ENCODE data around the gene FRY.

Gene FRY

GRCh38 chr13:32175943-32176342 is 144.4 kb downstream of the FRY start:
- no peak overlapping the region for H3K4me3 ChIP-seq (ENCODE audit: low read depth in 1 of 2, low read length in 2 of 2)
- H3K27me3 ChIP-seq (ENCODE audit: low read depth, low read length), result no peaks in the 10 kb centered on the region
- no peaks in the 10 kb centered on the region for H3K9me3 ChIP-seq (ENCODE audit: control insufficient read depth in 1 of 2, low read length in 2 of 2)
- H3K4me1 ChIP-seq (ENCODE audit: control insufficient read depth in 1 of 2, insufficient read depth in 2 of 2, low read length in 2 of 2), result no peaks in the 10 kb centered on the region
- H3K36me3 ChIP-seq (ENCODE audit: control insufficient read depth in 1 of 2, insufficient read depth in 2 of 2, low read length in 2 of 2), result peaks cover 0 to 6% of the 10 kb centered on the region in 2 donors
- no peak overlapping the region for H3K27ac ChIP-seq (ENCODE audit: low read length)

- no peaks in the 10 kb centered on the region for H3K9me3 ChIP-seq (ENCODE audit: control insufficient read depth in 1 of 2, low read length in 2 of 2)
- H3K4me1 ChIP-seq (ENCODE audit: control insufficient read depth in 1 of 2, insufficient read depth in 2 of 2, low read length in 2 of 2), result no peaks in the 10 kb centered on the region
- no peak overlapping the region for H3K4me3 ChIP-seq (ENCODE audit: low read depth in 1 of 2, low read length in 2 of 2)
- H3K27me3 ChIP-seq (ENCODE audit: low read depth, low read length), result no peaks in the 10 kb centered on the region
- no peak overlapping the region for H3K27ac ChIP-seq (ENCODE audit: low read length)
- H3K36me3 ChIP-seq (ENCODE audit: control insufficient read depth in 1 of 2, insufficient read depth in 2 of 2, low read length in 2 of 2), result peaks cover 0 to 4% of the 10 kb centered on the region in 2 donors
Measured at GRCh38 chr13:32176696-32177095, 145.1 kb downstream of the FRY start.

- Histone ChIP-seq H3K9me3 (ENCODE audit: control insufficient read depth in 1 of 2, low read length in 2 of 2) (no peaks in the 10 kb centered on the region), H3K4me1 (ENCODE audit: control insufficient read depth in 1 of 2, insufficient read depth in 2 of 2, low read length in 2 of 2) (no peaks in the 10 kb centered on the region), H3K36me3 (ENCODE audit: control insufficient read depth in 1 of 2, insufficient read depth in 2 of 2, low read length in 2 of 2) (peaks cover 0 to 3% of the 10 kb centered on the region in 2 donors), H3K4me3 (ENCODE audit: low read depth in 1 of 2, low read length in 2 of 2) (no peak overlapping the region), H3K27me3 (ENCODE audit: low read depth, low read length) (no peaks in the 10 kb centered on the region), H3K27ac (ENCODE audit: low read length) (no peak overlapping the region)
Measured at GRCh38 chr13:32178763-32179162, 147.2 kb downstream of the FRY start.

GRCh38 chr13:32179708-32180107 is 148.1 kb downstream of the FRY start:
- Histone ChIP-seq H3K27me3 (ENCODE audit: low read depth, low read length) (no peaks in the 10 kb centered on the region), H3K4me1 (ENCODE audit: control insufficient read depth in 1 of 2, insufficient read depth in 2 of 2, low read length in 2 of 2) (no peaks in the 10 kb centered on the region), H3K4me3 (ENCODE audit: low read depth in 1 of 2, low read length in 2 of 2) (no peak overlapping the region), H3K27ac (ENCODE audit: low read length) (no peak overlapping the region), H3K36me3 (ENCODE audit: control insufficient read depth in 1 of 2, insufficient read depth in 2 of 2, low read length in 2 of 2) (peaks cover 0 to 3% of the 10 kb centered on the region in 2 donors), H3K9me3 (ENCODE audit: control insufficient read depth in 1 of 2, low read length in 2 of 2) (no peaks in the 10 kb centered on the region)

GRCh38 chr13:32187651-32188050 is 156.1 kb downstream of the FRY start:
- Histone ChIP-seq H3K27ac (ENCODE audit: low read length) (no peak overlapping the region), H3K4me1 (ENCODE audit: control insufficient read depth in 1 of 2, insufficient read depth in 2 of 2, low read length in 2 of 2) (no peaks in the 10 kb centered on the region), H3K4me3 (ENCODE audit: low read depth in 1 of 2, low read length in 2 of 2) (no peak overlapping the region), H3K36me3 (ENCODE audit: control insufficient read depth in 1 of 2, insufficient read depth in 2 of 2, low read length in 2 of 2) (peaks cover 0 to 17% of the 10 kb centered on the region in 2 donors), H3K27me3 (ENCODE audit: low read depth, low read length) (no peaks in the 10 kb centered on the region), H3K9me3 (ENCODE audit: control insufficient read depth in 1 of 2, low read length in 2 of 2) (no peaks in the 10 kb centered on the region)

- Histone ChIP-seq H3K27me3 (ENCODE audit: low read depth, low read length) (no peaks in the 10 kb centered on the region), H3K4me1 (ENCODE audit: control insufficient read depth in 1 of 2, insufficient read depth in 2 of 2, low read length in 2 of 2) (no peaks in the 10 kb centered on the region), H3K27ac (ENCODE audit: low read length) (no peak overlapping the region), H3K36me3 (ENCODE audit: control insufficient read depth in 1 of 2, insufficient read depth in 2 of 2, low read length in 2 of 2) (peaks cover 0 to 10% of the 10 kb centered on the region in 2 donors), H3K4me3 (ENCODE audit: low read depth in 1 of 2, low read length in 2 of 2) (no peak overlapping the region), H3K9me3 (ENCODE audit: control insufficient read depth in 1 of 2, low read length in 2 of 2) (no peaks in the 10 kb centered on the region)
Measured at GRCh38 chr13:32191452-32191998, 160.0 kb downstream of the FRY start.

GRCh38 chr13:32195713-32196112 is 164.1 kb downstream of the FRY start:
- H3K36me3 ChIP-seq (ENCODE audit: control insufficient read depth in 1 of 2, insufficient read depth in 2 of 2, low read length in 2 of 2), result no peaks in the 10 kb centered on the region
- no peaks in the 10 kb centered on the region for H3K27me3 ChIP-seq (ENCODE audit: low read depth, low read length)
- no peak overlapping the region for H3K4me3 ChIP-seq (ENCODE audit: low read depth in 1 of 2, low read length in 2 of 2)
- no peaks in the 10 kb centered on the region for H3K4me1 ChIP-seq (ENCODE audit: control insufficient read depth in 1 of 2, insufficient read depth in 2 of 2, low read length in 2 of 2)
- no peaks in the 10 kb centered on the region for H3K9me3 ChIP-seq (ENCODE audit: control insufficient read depth in 1 of 2, low read length in 2 of 2)
- no peak overlapping the region for H3K27ac ChIP-seq (ENCODE audit: low read length)

- Histone ChIP-seq H3K36me3 (ENCODE audit: control insufficient read depth in 1 of 2, insufficient read depth in 2 of 2, low read length in 2 of 2) (no peaks in the 10 kb centered on the region), H3K27me3 (ENCODE audit: low read depth, low read length) (no peaks in the 10 kb centered on the region), H3K9me3 (ENCODE audit: control insufficient read depth in 1 of 2, low read length in 2 of 2) (no peaks in the 10 kb centered on the region), H3K4me1 (ENCODE audit: control insufficient read depth in 1 of 2, insufficient read depth in 2 of 2, low read length in 2 of 2) (no peaks in the 10 kb centered on the region), H3K27ac (ENCODE audit: low read length) (no peak overlapping the region), H3K4me3 (ENCODE audit: low read depth in 1 of 2, low read length in 2 of 2) (no peak overlapping the region)
Measured at GRCh38 chr13:32199168-32199567, 167.6 kb downstream of the FRY start.

- H3K27me3 ChIP-seq (ENCODE audit: low read depth, low read length), result no peaks in the 10 kb centered on the region
- peaks cover 0 to 1% of the 10 kb centered on the region in 2 donors for H3K4me1 ChIP-seq (ENCODE audit: control insufficient read depth in 1 of 2, insufficient read depth in 2 of 2, low read length in 2 of 2)
- no peak overlapping the region for H3K4me3 ChIP-seq (ENCODE audit: low read depth in 1 of 2, low read length in 2 of 2)
- no peaks in the 10 kb centered on the region for H3K36me3 ChIP-seq (ENCODE audit: control insufficient read depth in 1 of 2, insufficient read depth in 2 of 2, low read length in 2 of 2)
- H3K27ac ChIP-seq (ENCODE audit: low read length), result no peak overlapping the region
- no peaks in the 10 kb centered on the region for H3K9me3 ChIP-seq (ENCODE audit: control insufficient read depth in 1 of 2, low read length in 2 of 2)
Measured at GRCh38 chr13:32200741-32201140, 169.2 kb downstream of the FRY start.

GRCh38 chr13:32201809-32202208 is 170.2 kb downstream of the FRY start:
- H3K4me3 ChIP-seq (ENCODE audit: low read depth in 1 of 2, low read length in 2 of 2), result no peak overlapping the region
- H3K4me1 ChIP-seq (ENCODE audit: control insufficient read depth in 1 of 2, insufficient read depth in 2 of 2, low read length in 2 of 2), result peaks cover 0 to 6% of the 10 kb centered on the region in 2 donors
- H3K27me3 ChIP-seq (ENCODE audit: low read depth, low read length), result no peaks in the 10 kb centered on the region
- no peaks in the 10 kb centered on the region for H3K36me3 ChIP-seq (ENCODE audit: control insufficient read depth in 1 of 2, insufficient read depth in 2 of 2, low read length in 2 of 2)
- no peaks in the 10 kb centered on the region for H3K9me3 ChIP-seq (ENCODE audit: control insufficient read depth in 1 of 2, low read length in 2 of 2)
- H3K27ac ChIP-seq (ENCODE audit: low read length), result no peak overlapping the region

GRCh38 chr13:32202268-32202667 is 170.7 kb downstream of the FRY start:
- Histone ChIP-seq H3K4me3 (ENCODE audit: low read depth in 1 of 2, low read length in 2 of 2) (no peak overlapping the region), H3K27ac (ENCODE audit: low read length) (no peak overlapping the region), H3K27me3 (ENCODE audit: low read depth, low read length) (no peaks in the 10 kb centered on the region), H3K9me3 (ENCODE audit: control insufficient read depth in 1 of 2, low read length in 2 of 2) (no peaks in the 10 kb centered on the region), H3K4me1 (ENCODE audit: control insufficient read depth in 1 of 2, insufficient read depth in 2 of 2, low read length in 2 of 2) (peaks cover 0 to 6% of the 10 kb centered on the region in 2 donors), H3K36me3 (ENCODE audit: control insufficient read depth in 1 of 2, insufficient read depth in 2 of 2, low read length in 2 of 2) (no peaks in the 10 kb centered on the region)

- Histone ChIP-seq H3K4me1 (ENCODE audit: control insufficient read depth in 1 of 2, insufficient read depth in 2 of 2, low read length in 2 of 2) (peaks cover 0 to 6% of the 10 kb centered on the region in 2 donors), H3K36me3 (ENCODE audit: control insufficient read depth in 1 of 2, insufficient read depth in 2 of 2, low read length in 2 of 2) (no peaks in the 10 kb centered on the region), H3K27ac (ENCODE audit: low read length) (no peak overlapping the region), H3K27me3 (ENCODE audit: low read depth, low read length) (no peaks in the 10 kb centered on the region), H3K4me3 (ENCODE audit: low read depth in 1 of 2, low read length in 2 of 2) (no peak overlapping the region), H3K9me3 (ENCODE audit: control insufficient read depth in 1 of 2, low read length in 2 of 2) (no peaks in the 10 kb centered on the region)
Measured at GRCh38 chr13:32203221-32203620, 171.6 kb downstream of the FRY start.
